Left cardiac atrium (tissue), 4 donors: ENCODE data around the gene DHX57. TPM values are rescaled to one million over a fixed set of nuclear protein-coding genes. Genes with fewer than 3 reads are reported as not detected.

Experiments
- ATAC-seq, 2 donors: fragments of 200-7000 bp; cut with Tn5 transposase; one replicate each; pipeline ENCODE4 v1.9.1; 2020; ENCODE audit warnings: mild to moderate bottlenecking in 2 of 2, moderate library complexity in 2 of 2
- DNase-seq: peaks from one replicate; pipeline ENCODE4 v3.0.0-alpha.2; 2020
- intact Hi-C, 2 donors: fragments of 100-400 bp; cut with DNase I; formaldehyde crosslinking; loops; one replicate each; pipeline versions ENCODE4 v1.14.1 to v1.15.1; 2022 to 2023
- long read RNA-seq: library from polyadenylated mRNA; unstranded; transcript quantifications from one replicate; pipeline ENCODE4 v2.0.0, GENCODE V29; 2021
- total RNA-seq, 2 donors: library from RNA; stranded (reverse); fragmentation: NEBNext Ultra II Directional; extraction: Animal tissue kit (Norgen Biotek cat#: 25700); gene quantifications; one replicate each; pipeline ENCODE4 v1.2.1, GENCODE V29; 2021
- donor health status: DM: no; HTN: yes; CAD: no.
- donor health status: DM: no; HTN: yes; CAD: no; lungs with severe emphysema.
- donor health status: DM: yes; HTN: yes; CAD: no.
- donor health status: Dilated cardiomyopathy.

The DHX57 gene
- 1 to 10 TPM; 6.7 to 9.2 TPM for total RNA-seq
- long read RNA-seq, full-length matches to known transcripts: 1 of 3 reads
- long read RNA-seq, partial matches to known transcripts: 1 of 3 reads
- long read RNA-seq, other reads (novel, unspliced or antisense): 1 of 3 reads

- peak; percentile 91 for DNase-seq
- ATAC-seq: peak; percentile 100
- intact Hi-C loops: no loop called here
These were observed at the start of gene DHX57, which contains the start of gene MORN2 for GRCh38 chr2:38875576-38876367. DHX57 (minus strand) TSS chr2:38875934; CDS start chr2:38868405, 7,529 bp downstream. MORN2 (plus strand) TSS chr2:38875976.

GRCh38 chr2:38922902-38923301 is 47.2 kb upstream of the DHX57 start:
- intact Hi-C loops: no loop called here
- DNase-seq (no peak), ATAC-seq (peak in 1 of 2 donors; percentile 23)

- DNase-seq (no peak), ATAC-seq (no peak)
- intact Hi-C loops: no loop called here
These were observed 46.7 kb upstream of the DHX57 start for GRCh38 chr2:38922389-38922788.

GRCh38 chr2:38912619-38913018 is 36.9 kb upstream of the DHX57 start:
- intact Hi-C loops: no loop called here
- ATAC-seq (no peak), DNase-seq (no peak)

GRCh38 chr2:38911191-38911590 is 35.5 kb upstream of the DHX57 start:
- ATAC-seq: no peak
- intact Hi-C loops: no loop called here

GRCh38 chr2:38909872-38910271 is 34.1 kb upstream of the DHX57 start:
- ATAC-seq (no peak), DNase-seq (no peak)
- intact Hi-C loops: no loop called here

More at GRCh38 chr2:38911191-38911590, 35.5 kb upstream of the DHX57 start:
- DNase-seq: no peak

GRCh38 chr2:38907743-38908562 is 32.2 kb upstream of the DHX57 start:
- intact Hi-C loops: no loop called here
- no peak for DNase-seq
- no peak for ATAC-seq

GRCh38 chr2:38907242-38907641 is 31.5 kb upstream of the DHX57 start:
- intact Hi-C loops: no loop called here
- DNase-seq (no peak), ATAC-seq (no peak)

GRCh38 chr2:38905251-38905650 is 29.5 kb upstream of the DHX57 start:
- intact Hi-C loops: no loop called here
- ATAC-seq: no peak
- DNase-seq: no peak

GRCh38 chr2:38900726-38901125 is 25.0 kb upstream of the DHX57 start:
- intact Hi-C loops: no loop called here
- no peak for ATAC-seq
- no peak for DNase-seq

GRCh38 chr2:38898256-38898655 is 22.5 kb upstream of the DHX57 start:
- no peak for ATAC-seq
- intact Hi-C loops: no loop called here
- no peak for DNase-seq

GRCh38 chr2:38892819-38893218 is 17.1 kb upstream of the DHX57 start:
- DNase-seq: no peak
- ATAC-seq: no peak
- intact Hi-C loops: no loop called here

- no peak for ATAC-seq
- intact Hi-C loops: no loop called here
- no peak for DNase-seq
These were observed 13.8 kb upstream of the DHX57 start, which contains the start of gene ARHGEF33 for GRCh38 chr2:38889575-38889974. ARHGEF33 (plus strand) TSS chr2:38889875; CDS start chr2:38919448, 29,573 bp downstream.

- intact Hi-C loops: no loop called here
- ATAC-seq (no peak), DNase-seq (no peak)
These were observed 13.3 kb upstream of the DHX57 start for GRCh38 chr2:38889045-38889444.

- DNase-seq (no peak), ATAC-seq (no peak)
- intact Hi-C loops: no loop called here
These were observed 12.3 kb upstream of the DHX57 start for GRCh38 chr2:38887902-38888554.

GRCh38 chr2:38887347-38887746 is 11.6 kb upstream of the DHX57 start:
- intact Hi-C loops: no loop called here
- no peak for ATAC-seq
- no peak for DNase-seq

- DNase-seq (no peak), ATAC-seq (no peak)
- intact Hi-C loops: no loop called here
These were observed 10.3 kb upstream of the DHX57 start for GRCh38 chr2:38886063-38886462.

- DNase-seq (no peak), ATAC-seq (no peak)
- intact Hi-C loops: no loop called here
These were observed 673 bp upstream of the DHX57 start for GRCh38 chr2:38876407-38876806.

GRCh38 chr2:38875227-38875575 is 533 bp downstream of the DHX57 start:
- ATAC-seq: peak in 1 of 2 donors; percentile 12
- intact Hi-C loops: no loop called here
- no peak for DNase-seq

- intact Hi-C loops: no loop called here
- ATAC-seq (no peak), DNase-seq (no peak)
These were observed 2.0 kb downstream of the DHX57 start for GRCh38 chr2:38873763-38874162.
